ENCODE data around the gene FGF11. TPM values are rescaled to one million over a fixed set of nuclear protein-coding genes. Genes with fewer than 3 reads are reported as not detected.

Gene FGF11
- total RNA-seq, 1 donor from 2014 or later = 1.5 TPM

DNA sequence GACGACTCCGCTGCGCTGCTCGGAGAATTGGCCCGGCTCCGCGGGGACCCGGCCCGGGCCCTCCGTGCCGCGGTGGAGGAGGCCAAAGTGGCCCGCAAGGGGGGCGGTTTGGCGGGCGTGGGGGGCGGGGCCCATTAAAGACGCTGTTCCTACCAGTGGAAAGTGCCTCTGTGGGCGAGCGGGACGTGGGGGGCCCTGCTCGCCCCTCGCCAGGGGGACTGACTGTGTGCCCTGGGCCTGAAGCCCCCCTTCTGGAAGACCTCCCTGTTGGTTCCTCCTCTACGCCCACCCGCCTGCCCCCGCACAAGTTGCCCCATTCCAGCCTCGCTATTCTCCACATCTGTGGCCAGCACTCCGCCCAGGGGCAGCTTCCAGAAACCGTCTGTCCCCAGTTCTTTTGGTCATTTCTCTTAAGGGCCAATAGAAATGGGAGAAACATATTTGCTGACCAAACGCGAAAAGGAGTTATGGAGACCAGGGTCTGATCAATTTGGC, 1.9 kb upstream of the FGF11 start:
- no peak for DNase-seq (ENCODE audit: low read depth)
- Histone ChIP-seq H3K36me3 (ENCODE audit: control insufficient read depth, insufficient read depth, low read length) (no peaks in the 10 kb centered on the region), H3K4me3 (ENCODE audit: low read depth, low read length) (peak overlapping the region; percentile 28), H3K27me3 (ENCODE audit: control insufficient read depth, insufficient read depth, low read length) (peaks cover 2% of the 10 kb centered on the region)
- TF ChIP-seq, protein P1, sequence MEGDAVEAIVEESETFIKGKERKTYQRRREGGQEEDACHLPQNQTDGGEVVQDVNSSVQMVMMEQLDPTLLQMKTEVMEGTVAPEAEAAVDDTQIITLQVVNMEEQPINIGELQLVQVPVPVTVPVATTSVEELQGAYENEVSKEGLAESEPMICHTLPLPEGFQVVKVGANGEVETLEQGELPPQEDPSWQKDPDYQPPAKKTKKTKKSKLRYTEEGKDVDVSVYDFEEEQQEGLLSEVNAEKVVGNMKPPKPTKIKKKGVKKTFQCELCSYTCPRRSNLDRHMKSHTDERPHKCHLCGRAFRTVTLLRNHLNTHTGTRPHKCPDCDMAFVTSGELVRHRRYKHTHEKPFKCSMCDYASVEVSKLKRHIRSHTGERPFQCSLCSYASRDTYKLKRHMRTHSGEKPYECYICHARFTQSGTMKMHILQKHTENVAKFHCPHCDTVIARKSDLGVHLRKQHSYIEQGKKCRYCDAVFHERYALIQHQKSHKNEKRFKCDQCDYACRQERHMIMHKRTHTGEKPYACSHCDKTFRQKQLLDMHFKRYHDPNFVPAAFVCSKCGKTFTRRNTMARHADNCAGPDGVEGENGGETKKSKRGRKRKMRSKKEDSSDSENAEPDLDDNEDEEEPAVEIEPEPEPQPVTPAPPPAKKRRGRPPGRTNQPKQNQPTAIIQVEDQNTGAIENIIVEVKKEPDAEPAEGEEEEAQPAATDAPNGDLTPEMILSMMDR (IDR thresholded peaks at IDR 0.05; ENCODE audit: insufficient read depth, low read length, poor library complexity, severe bottlenecking) = no peak

DNA sequence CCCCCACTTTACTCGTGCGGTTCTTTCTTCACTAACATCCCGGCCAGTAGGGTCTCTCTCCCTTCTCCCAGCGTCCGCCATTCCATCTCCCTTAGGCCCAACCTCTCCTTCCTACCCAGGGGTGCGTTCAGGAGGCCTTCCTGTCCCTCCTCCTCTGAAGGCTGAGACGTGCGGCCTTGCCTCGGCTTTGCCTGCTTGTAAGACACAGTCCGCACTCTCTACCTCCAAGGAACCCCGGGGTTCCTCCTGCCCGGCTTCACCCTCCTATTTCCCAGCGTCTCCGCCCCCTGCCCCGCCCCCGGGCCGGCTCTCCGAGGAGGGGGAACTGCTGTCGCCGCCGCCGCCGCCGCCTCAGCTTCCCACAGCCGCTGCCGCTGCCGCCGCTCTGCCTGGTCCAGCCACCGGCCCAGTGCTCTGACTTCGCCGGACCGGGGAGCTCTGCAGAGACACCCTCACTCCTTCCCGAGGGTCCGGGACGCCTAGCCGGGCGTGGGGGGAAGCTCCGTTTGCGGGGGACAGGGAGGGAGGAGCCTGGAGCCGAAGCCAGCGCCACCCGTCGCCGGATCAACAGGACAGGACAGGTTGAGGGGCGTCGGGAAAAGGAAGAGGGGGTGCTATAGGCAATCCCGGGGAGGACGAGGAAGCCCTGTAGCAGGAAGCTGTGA, 1.2 kb upstream of the FGF11 start:
- TF ChIP-seq, protein P1 (IDR thresholded peaks at IDR 0.05; ENCODE audit: insufficient read depth, low read length, poor library complexity, severe bottlenecking) = no peak
- no peak for DNase-seq (ENCODE audit: low read depth)
- Histone ChIP-seq H3K4me3 (ENCODE audit: low read depth, low read length) (peak overlapping the region; percentile 39), H3K36me3 (ENCODE audit: control insufficient read depth, insufficient read depth, low read length) (no peaks in the 10 kb centered on the region), H3K27me3 (ENCODE audit: control insufficient read depth, insufficient read depth, low read length) (peaks cover 2% of the 10 kb centered on the region)

DNA sequence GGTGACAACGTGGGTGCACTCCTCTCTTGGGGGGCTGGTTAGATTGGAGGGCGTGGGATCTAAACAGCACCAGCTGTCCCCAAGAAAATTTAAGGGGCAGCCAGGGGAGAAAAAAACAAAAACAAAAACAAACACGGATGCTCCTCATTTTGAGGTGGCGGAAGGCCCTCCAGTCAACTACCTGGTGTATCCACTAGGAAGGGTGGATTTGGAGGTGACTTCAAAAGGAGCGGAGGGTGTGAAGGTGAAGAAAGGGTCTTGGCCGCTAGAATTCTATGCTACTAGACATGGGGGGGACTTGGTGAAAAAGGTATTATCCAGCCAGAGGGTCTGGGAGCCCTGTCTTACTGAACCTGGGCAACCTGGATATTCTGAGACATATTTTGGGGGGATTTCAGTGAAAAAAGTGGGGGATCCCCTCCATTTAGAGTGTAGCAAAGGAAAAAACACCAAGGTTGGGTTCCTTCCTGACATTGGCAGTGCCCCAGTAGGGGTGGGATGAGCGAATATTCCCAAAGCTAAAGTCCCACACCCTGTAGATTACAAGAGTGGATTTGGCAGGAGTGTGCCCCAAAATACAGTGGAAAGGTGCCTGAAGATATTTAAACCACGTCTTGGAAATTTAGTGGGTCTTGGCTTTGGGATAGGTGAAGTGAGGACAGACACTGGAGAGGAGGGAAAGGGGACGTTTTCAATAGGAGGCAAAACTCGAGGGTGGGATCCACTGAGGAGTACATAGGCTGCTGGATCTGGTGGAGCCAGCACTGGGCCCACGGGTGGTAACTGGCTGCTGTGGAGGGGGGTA, 454 bp upstream of the FGF11 start:
- TF ChIP-seq, protein P1 (IDR thresholded peaks at IDR 0.05; ENCODE audit: insufficient read depth, low read length, poor library complexity, severe bottlenecking) = no peak
- Histone ChIP-seq H3K36me3 (ENCODE audit: control insufficient read depth, insufficient read depth, low read length) (no peaks in the 10 kb centered on the region), H3K27me3 (ENCODE audit: control insufficient read depth, insufficient read depth, low read length) (peaks cover 2% of the 10 kb centered on the region), H3K4me3 (ENCODE audit: low read depth, low read length) (peak overlapping the region; percentile 51)
- no peak for DNase-seq (ENCODE audit: low read depth)

DNA sequence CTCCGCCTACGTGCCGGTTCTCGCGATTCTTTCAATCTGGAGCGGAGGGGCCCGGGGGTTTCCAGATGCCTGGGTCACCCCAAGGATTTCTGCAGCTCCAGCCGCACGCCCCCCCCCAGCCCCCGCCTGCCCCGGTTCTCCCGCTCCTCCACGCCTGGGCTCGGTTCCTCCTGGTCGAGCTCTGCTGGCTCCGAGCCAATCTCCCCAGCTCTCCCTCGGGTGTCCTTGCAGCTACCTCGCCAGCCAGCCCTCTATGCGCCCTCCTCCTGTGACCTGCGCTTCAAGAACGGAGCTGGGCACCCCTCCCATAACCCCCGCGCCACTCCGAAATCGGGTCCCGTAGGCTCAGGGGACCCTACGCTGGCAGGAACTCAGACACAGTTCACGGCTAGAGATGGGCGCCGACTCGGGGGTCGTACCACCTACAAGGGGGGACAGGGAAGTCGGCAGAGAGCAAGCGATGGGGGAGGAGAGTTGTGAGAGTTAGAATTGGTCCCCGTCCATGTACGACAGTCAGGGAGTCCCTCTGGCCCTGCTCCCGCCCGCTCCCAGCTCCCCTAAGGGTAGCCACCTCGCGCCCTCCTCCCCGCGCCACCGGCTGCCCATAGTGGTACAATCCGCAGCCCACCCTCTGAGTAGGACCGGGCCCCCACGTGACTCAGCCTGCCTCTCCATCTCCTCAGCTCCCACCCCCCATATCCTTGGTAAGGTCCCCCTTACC, 961 bp downstream of the FGF11 start:
- Histone ChIP-seq H3K36me3 (ENCODE audit: control insufficient read depth, insufficient read depth, low read length) (no peaks in the 10 kb centered on the region), H3K27me3 (ENCODE audit: control insufficient read depth, insufficient read depth, low read length) (peaks cover 2% of the 10 kb centered on the region), H3K4me3 (ENCODE audit: low read depth, low read length) (peak overlapping the region; percentile 51)
- TF ChIP-seq, protein P1 (IDR thresholded peaks at IDR 0.05; ENCODE audit: insufficient read depth, low read length, poor library complexity, severe bottlenecking) = no peak
- no peak for DNase-seq (ENCODE audit: low read depth)

DNA sequence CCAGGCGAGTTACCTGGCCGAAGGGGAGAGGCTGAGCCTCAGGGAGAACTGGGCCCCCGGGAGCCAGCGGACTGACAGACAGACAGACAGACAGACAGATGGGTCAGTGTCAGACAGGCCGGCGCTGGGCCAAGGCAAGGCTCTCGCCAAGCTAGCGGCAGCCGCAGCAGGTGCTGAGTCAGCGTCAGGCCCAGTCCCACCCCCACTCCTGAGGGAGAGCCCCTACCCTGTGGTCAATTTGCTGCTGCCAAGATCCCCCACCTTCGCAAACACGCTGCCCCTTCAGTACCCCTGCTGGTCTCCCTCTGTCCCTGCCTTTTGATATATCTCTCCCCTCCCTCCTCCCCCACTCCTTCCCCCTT, 1.5 kb downstream of the FGF11 start:
- Histone ChIP-seq H3K36me3 (ENCODE audit: control insufficient read depth, insufficient read depth, low read length) (no peaks in the 10 kb centered on the region), H3K27me3 (ENCODE audit: control insufficient read depth, insufficient read depth, low read length) (peaks cover 2% of the 10 kb centered on the region), H3K4me3 (ENCODE audit: low read depth, low read length) (peak overlapping the region; percentile 51)
- TF ChIP-seq, protein P1 (IDR thresholded peaks at IDR 0.05; ENCODE audit: insufficient read depth, low read length, poor library complexity, severe bottlenecking) = no peak
- no peak for DNase-seq (ENCODE audit: low read depth)

All from kidney epithelial cell (primary cell).